Left lung (tissue), 10 donors: ENCODE results near the gene KHNYN. TPM values are rescaled to one million over a fixed set of nuclear protein-coding genes. Genes with fewer than 3 reads are reported as not detected.

Experiments
- ATAC-seq: fragments of 200-7000 bp; cut with Tn5 transposase; one replicate; pipeline ENCODE4 v1.9.1; 2020; ENCODE audit warnings: moderate library complexity
- DNase-seq, 4 donors: peaks; one replicate each; pipeline ENCODE4 v3.0.0-alpha.2; 2013 to 2020
- H3K27ac ChIP-seq, 2 donors: fragments of 200-600 bp; sonication (generic) in 1 of 2; one replicate each; pipeline versions ENCODE4 v1.5.0 to v1.8.0; 2020 to 2021
- H3K27me3 ChIP-seq, 2 donors: fragments of 200-600 bp; sonication (generic) in 1 of 2; one replicate each; pipeline versions ENCODE4 v1.5.0 to v1.8.0; 2020 to 2021
- H3K36me3 ChIP-seq, 2 donors: fragments of 200-600 bp; sonication (generic) in 1 of 2; one replicate each; pipeline versions ENCODE4 v1.5.0 to v1.8.0; 2020 to 2021
- H3K4me1 ChIP-seq, 2 donors: fragments of 200-600 bp; one replicate each; pipeline ENCODE4 v1.8.0; 2021
- H3K4me3 ChIP-seq, 2 donors: fragments of 200-600 bp; sonication (generic) in 1 of 2; one replicate each; pipeline versions ENCODE4 v1.5.0 to v1.8.0; 2020 to 2021; ENCODE audit warnings: mild to moderate bottlenecking in 1 of 2
- H3K9me3 ChIP-seq, 2 donors: fragments of 200-600 bp; sonication (generic) in 1 of 2; one replicate each; pipeline versions ENCODE4 v1.5.0 to v1.8.0; 2020 to 2021
- CTCF ChIP-seq, 2 donors: fragments of 200-600 bp; sonication (generic) in 1 of 2; IDR thresholded peaks; one replicate each; pipeline versions ENCODE4 v1.5.0 to v1.8.0; 2021; ENCODE audit warnings: antibody characterized with exemption in 2 of 2
- intact Hi-C, 2 donors: fragments of 100-400 bp; cut with DNase I; formaldehyde crosslinking; loops; one replicate each; pipeline versions ENCODE4 v1.11.2 to v1.14.2; 2022
- polyA plus RNA-seq, 6 donors: library from polyadenylated mRNA; unstranded; fragments of 120-200 nt; gene quantifications; one replicate each; pipeline ENCODE4 v1.2.1, GENCODE V29; 2013; ENCODE audit not compliant: insufficient read length in 6 of 6
- total RNA-seq, 2 donors: library from RNA; stranded (reverse); fragmentation: NEBNext Ultra II Directional; extraction: Animal tissue kit (Norgen Biotek cat#: 25700); gene quantifications; one replicate each; pipeline ENCODE4 v1.2.1, GENCODE V29; 2021
- donor health status: DM: no; HTN: yes; CAD: no.
- donor health status: DM: no; HTN: no; CAD: no.

KHNYN gene
- total and polyA plus RNA-seq, 8 donors = 46.8 to 56.6 (median 49.7) TPM

DNA sequence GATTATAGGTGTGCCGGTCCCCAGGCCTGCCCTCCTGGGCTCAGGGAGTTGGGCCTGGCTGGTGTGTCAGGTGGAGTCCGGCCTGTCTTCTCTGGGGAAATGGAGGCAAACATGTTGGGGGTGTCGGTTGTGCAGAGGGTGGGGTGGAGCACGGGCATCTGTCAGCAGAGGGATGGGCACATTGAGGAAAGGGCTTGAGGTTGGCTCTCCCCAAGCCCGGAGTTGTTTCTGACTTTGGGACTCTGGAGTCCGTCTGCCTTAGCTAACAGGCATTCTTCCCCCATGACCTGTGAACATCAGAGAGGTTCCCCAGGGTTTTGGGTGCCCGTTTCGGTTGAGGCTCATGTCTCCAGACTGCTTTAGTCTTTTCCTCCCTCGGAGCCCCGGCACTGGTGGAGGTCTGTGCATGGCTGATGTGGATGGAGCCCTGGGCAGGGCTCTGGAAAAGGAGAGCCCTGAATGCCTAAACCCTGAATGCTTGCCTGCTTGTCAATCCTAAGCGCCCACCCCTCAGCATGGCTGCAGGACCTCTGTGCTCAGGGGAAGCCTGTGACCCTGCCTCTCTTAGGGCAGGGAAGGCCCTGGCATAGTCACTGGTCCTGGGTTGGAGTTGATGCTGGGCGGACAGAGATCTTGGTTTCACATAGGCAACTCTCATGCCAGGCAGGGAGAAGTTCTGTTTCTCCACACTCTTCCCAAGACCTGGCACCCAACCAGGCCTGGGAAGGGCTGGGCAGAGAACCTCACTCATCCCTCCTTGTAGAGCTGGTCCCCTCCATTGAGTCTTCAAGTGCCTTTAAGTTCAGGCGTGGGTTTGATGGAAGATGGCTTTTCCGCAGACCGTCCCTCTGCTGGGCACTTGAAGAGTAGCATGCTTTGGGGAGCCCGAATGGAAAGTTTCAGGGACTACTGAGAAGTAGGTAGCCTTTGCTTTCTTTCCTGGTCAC, 18.0 kb upstream of the KHNYN start:
- no peak overlapping the region for H3K27ac ChIP-seq
- H3K4me1 ChIP-seq = no peaks in the 10 kb centered on the region
- H3K9me3 ChIP-seq = no peaks in the 10 kb centered on the region
- H3K4me3 ChIP-seq = no peak overlapping the region
- DNase-seq (no peak), ATAC-seq (peak; percentile 51)
- intact Hi-C loops = no loop called here
- peak; percentile 30 to 77 for TF ChIP-seq CTCF (IDR thresholded peaks at IDR 0.05)
- H3K27me3 ChIP-seq = no peaks in the 10 kb centered on the region
- peaks cover 0 to 25% of the 10 kb centered on the region in 2 donors for H3K36me3 ChIP-seq

- intact Hi-C loops = no loop called here
- Histone ChIP-seq H3K27me3 (no peaks in the 10 kb centered on the region), H3K36me3 (peaks cover 0 to 25% of the 10 kb centered on the region in 2 donors), H3K27ac (no peak overlapping the region), H3K9me3 (no peaks in the 10 kb centered on the region), H3K4me1 (peaks cover 0 to 8% of the 10 kb centered on the region in 2 donors), H3K4me3 (no peak overlapping the region)
- DNase-seq = no peak
- no peak for TF ChIP-seq CTCF (IDR thresholded peaks at IDR 0.05)
- no peak for ATAC-seq
Measured at GRCh38 chr14:24414077-24414476, 15.7 kb upstream of the KHNYN start.

- intact Hi-C loops = no loop called here
- Histone ChIP-seq H3K27ac (no peak overlapping the region), H3K4me1 (peaks cover 0 to 8% of the 10 kb centered on the region in 2 donors), H3K9me3 (no peaks in the 10 kb centered on the region), H3K36me3 (peaks cover 0 to 25% of the 10 kb centered on the region in 2 donors), H3K4me3 (no peak overlapping the region), H3K27me3 (no peaks in the 10 kb centered on the region)
- DNase-seq (no peak), ATAC-seq (no peak)
- no peak for TF ChIP-seq CTCF (IDR thresholded peaks at IDR 0.05)
Measured at GRCh38 chr14:24414732-24415420, 14.9 kb upstream of the KHNYN start.

DNA sequence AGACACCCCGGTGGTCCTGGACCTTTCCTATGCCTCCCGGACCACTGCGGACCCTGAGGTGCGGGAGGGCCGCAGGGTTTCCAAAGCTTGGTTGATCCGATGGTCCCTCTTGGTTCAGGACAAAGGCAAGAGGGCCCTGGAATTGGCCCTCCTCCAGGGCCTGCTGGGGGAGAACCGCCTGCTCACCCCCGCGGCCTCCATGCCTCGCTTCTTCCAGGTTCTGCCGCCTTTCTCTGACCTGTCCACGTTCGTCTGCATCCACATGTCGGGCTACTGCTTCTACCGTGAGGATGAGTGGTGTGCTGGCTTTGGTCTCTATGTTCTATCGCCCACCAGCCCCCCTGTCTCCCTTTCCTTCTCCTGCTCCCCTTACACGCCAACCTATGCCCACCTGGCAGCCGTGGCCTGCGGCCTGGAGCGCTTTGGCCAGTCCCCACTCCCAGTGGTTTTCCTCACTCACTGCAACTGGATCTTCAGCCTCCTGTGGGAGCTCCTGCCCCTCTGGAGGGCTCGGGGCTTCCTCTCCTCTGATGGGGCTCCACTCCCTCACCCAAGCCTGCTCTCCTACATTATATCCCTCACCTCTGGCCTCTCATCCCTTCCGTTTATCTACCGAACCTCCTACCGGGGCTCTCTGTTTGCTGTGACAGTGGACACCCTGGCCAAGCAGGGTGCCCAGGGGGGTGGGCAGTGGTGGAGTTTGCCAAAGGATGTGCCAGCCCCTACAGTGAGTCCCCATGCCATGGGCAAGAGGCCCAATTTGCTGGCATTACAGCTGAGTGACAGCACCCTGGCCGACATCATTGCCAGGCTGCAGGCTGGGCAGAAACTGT, 14.1 kb upstream of the KHNYN start:
- H3K27ac ChIP-seq = no peak overlapping the region
- H3K4me3 ChIP-seq = no peak overlapping the region
- H3K4me1 ChIP-seq = peaks cover 0 to 8% of the 10 kb centered on the region in 2 donors
- no peaks in the 10 kb centered on the region for H3K9me3 ChIP-seq
- ATAC-seq = no peak
- TF ChIP-seq CTCF (IDR thresholded peaks at IDR 0.05) = no peak
- no peak for DNase-seq
- intact Hi-C loops = no loop called here
- H3K27me3 ChIP-seq = no peaks in the 10 kb centered on the region
- peaks cover 0 to 25% of the 10 kb centered on the region in 2 donors for H3K36me3 ChIP-seq
